Keratinocyte (primary cell): Measurements from ENCODE around the gene IDH3B.

Source experiments
- CTCF ChIP-seq, 3 experiments: IDR thresholded peaks in 1 of 3; conservative IDR thresholded peaks in 1 of 3; optimal IDR thresholded peaks in 1 of 3; 2 replicates in 2 of 3; 3 replicates in 1 of 3; pipeline versions ENCODE3 to v1.5.1; 2011; ENCODE audit warnings: low read length in 3 of 3, mild to moderate bottlenecking in 3 of 3, moderate library complexity in 2 of 3, control low read depth in 1 of 3, inconsistent platforms in 1 of 3; ENCODE audit not compliant: insufficient read depth in 2 of 3; ENCODE audit errors: extremely low read depth in 1 of 3
- EZH2 ChIP-seq: IDR thresholded peaks from one replicate; pipeline ENCODE4 v1.6.1; 2012; ENCODE audit warnings: inconsistent platforms, mild to moderate bottlenecking, low read length, moderate library complexity

DNA sequence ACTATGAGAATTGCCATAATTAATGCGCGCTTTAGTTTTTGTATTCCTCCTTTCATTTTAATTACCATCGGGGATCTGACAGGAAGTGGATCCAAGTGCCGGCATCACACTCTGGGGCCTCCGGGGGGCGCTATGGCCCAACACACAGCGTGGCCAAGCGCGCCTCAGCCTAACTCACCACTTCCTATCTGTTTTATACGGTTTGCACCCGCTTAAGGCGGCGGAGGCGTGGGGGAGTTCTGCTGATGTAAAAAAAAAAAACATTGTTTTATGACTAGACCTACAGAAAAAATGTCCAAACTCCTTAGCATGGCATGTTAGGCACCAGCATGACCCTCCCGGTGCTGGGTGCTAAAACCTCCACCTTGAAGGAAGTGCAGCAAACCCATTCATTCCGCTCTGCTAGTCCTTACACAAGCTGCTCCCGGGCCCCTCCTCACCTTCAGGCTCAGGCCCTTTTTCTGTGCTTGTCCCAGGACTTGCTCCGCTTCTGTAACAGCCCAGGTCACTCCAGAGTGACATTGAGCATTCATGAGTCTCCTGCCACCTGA lies 24.1 kb upstream of the IDH3B start:
- peak; percentile 32 to 59 (median 48) for TF ChIP-seq CTCF (optimal IDR thresholded peaks at IDR 0.05 in 1 of 3, IDR thresholded peaks at IDR 0.05 in 1 of 3, conservative IDR thresholded peaks at IDR 0.05 in 1 of 3; ENCODE audit: extremely low read depth in 1 of 3, insufficient read depth in 2 of 3, low read length in 3 of 3)
- no peak for TF ChIP-seq EZH2
